Esophagus (tissue), 2 donors: ENCODE data around the gene PTPRM. TPM values are rescaled to one million over a fixed set of nuclear protein-coding genes. Genes with fewer than 3 reads are reported as not detected.
"Not testable (repeated sequence)": the region's sequence is repeated elsewhere in the genome, so short reads cannot be mapped to it uniquely, and the experiment has no call there.

Experiments used
- H3K27ac ChIP-seq, 2 donors: one replicate each; pipeline ENCODE4 v1.5.1; 2013; ENCODE audit warnings: low read depth in 2 of 2, mild to moderate bottlenecking in 2 of 2, inconsistent platforms in 1 of 2, low read length in 1 of 2, moderate library complexity in 1 of 2
- H3K27me3 ChIP-seq, 2 donors: one replicate each; pipeline ENCODE4 v1.6.1; 2013; ENCODE audit warnings: low read length in 2 of 2, control low read depth in 1 of 2, mild to moderate bottlenecking in 1 of 2; ENCODE audit not compliant: insufficient read depth in 2 of 2, control insufficient read depth in 1 of 2
- H3K36me3 ChIP-seq, 2 donors: one replicate each; pipeline ENCODE4 v1.6.1; 2013; ENCODE audit warnings: low read length in 1 of 2; ENCODE audit not compliant: control insufficient read depth in 2 of 2, insufficient read depth in 2 of 2
- H3K4me1 ChIP-seq, 2 donors: one replicate each; pipeline ENCODE4 v1.6.1; 2013; ENCODE audit warnings: low read length in 1 of 2; ENCODE audit not compliant: control insufficient read depth in 2 of 2, insufficient read depth in 2 of 2
- H3K4me3 ChIP-seq, 2 donors: one replicate each; pipeline ENCODE4 v1.5.1; 2013; ENCODE audit warnings: low read length in 2 of 2, mild to moderate bottlenecking in 2 of 2, low read depth in 1 of 2, moderate library complexity in 1 of 2
- H3K9me3 ChIP-seq, 2 donors: one replicate each; pipeline ENCODE4 v1.6.1; 2013; ENCODE audit warnings: mild to moderate bottlenecking in 2 of 2, low read depth in 1 of 2, low read length in 1 of 2, moderate library complexity in 1 of 2; ENCODE audit not compliant: control insufficient read depth in 2 of 2, insufficient read depth in 1 of 2
- WGBS, 2 donors: extraction: QIAGEN DNeasy Blood & Tissue Kit; methylation state at CpG; one replicate each; pipeline ENCODE4 v1.1.7; 2013; 5-methylcytosine and 5-hydroxymethylcytosine counted together
- polyA plus RNA-seq, 2 donors: library from polyadenylated mRNA; stranded (reverse); fragments of 200-250 nt; gene quantifications; one replicate each; pipeline ENCODE4 v1.2.3, GENCODE V29; 2013
- donor health status: healthy with polysubstance abuse.
- donor health status: Bipolar disorder and iron deficiency.

The PTPRM gene
- polyA plus RNA-seq, 2 donors = 6.3 to 10.4 TPM

DNA sequence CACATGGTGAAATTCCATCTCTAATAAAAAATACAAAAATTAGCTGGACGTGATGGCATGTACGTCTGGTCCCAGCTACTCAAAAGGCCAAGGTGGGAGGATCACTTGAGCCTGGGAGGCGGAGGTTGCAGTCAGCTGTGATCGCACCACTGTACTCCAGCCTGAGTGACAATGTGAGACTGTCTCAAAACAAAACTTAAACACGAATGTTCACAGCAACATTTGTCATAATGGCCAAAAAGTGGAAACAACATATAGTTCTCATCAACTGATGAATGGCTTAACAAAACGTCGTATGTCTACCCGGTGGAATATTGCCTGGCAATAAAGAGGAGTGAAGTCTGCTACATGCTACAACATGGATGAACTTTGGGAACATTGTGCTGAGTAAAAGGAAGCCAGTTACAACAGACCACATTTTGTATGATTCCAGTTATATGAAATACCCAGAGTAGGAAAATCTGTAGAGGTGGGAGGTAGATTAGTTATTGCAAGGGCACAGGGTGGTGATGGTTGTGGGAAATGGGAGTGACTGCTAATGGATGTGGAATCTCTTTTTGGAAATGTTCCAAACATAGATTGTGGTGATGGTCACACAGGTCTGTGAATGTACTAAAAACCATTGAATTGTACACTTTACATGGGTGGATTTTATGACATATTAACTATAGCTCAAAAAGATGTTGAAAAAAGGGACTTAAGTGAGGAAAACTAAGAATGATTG is 478.2 kb downstream of the PTPRM start:
- H3K36me3 ChIP-seq = no peaks in the 10 kb centered on the region
- no peaks in the 10 kb centered on the region for H3K9me3 ChIP-seq
- H3K27ac ChIP-seq = no peak overlapping the region
- no peak overlapping the region for H3K4me3 ChIP-seq
- H3K27me3 ChIP-seq = no peaks in the 10 kb centered on the region
- no peaks in the 10 kb centered on the region for H3K4me1 ChIP-seq
- 93% methylated on average over 8 of the region's 8 CpGs for WGBS, 2 donors

DNA sequence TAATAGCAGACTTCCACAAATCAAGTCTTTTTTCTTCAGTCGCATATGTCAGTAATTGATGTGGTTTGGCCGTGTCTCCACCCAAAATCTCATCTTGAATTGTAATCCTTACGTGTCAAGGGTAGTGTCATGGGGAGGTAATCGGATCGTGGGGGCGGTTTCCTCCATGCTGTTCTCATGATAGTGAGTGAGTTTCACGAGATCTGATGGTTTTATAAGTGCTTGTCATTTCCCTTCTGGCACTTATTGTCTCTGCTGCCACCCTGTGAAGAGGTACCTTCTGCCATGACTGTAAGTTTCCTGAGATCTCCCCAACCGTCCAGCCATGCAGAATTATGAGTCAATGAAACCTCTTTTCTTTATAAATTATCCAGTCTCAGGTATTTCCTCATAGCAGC is 478.8 kb downstream of the PTPRM start:
- Histone ChIP-seq H3K36me3 (no peaks in the 10 kb centered on the region), H3K27ac (no peak overlapping the region), H3K4me3 (no peak overlapping the region), H3K27me3 (no peaks in the 10 kb centered on the region), H3K9me3 (no peaks in the 10 kb centered on the region), H3K4me1 (no peaks in the 10 kb centered on the region)
- WGBS, 2 donors = 75 to 87% methylated on average over 8 of the region's 8 CpGs

DNA sequence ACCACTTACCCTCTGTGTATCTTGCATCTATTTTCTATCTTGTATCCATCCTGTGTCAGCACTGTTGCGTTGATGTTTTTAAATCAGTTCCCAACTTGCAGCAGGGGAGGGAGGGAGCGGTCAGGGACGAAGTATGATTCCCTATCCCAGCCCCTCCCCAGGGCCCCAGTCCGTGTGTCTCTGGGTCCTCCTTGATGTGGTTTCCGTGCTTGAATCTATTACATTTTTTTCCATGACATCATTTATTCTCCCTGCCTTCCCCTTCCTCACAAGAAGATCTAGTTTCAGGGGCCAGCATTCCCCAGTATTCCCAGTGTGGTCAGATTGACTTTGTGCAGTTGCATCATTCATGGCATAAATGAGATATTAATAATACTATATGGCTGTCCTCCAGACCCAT is 479.3 kb downstream of the PTPRM start:
- H3K4me3 ChIP-seq = no peak overlapping the region
- no peaks in the 10 kb centered on the region for H3K9me3 ChIP-seq
- H3K27me3 ChIP-seq = no peaks in the 10 kb centered on the region
- H3K27ac ChIP-seq = no peak overlapping the region
- WGBS, 2 donors = 83 to 91% methylated on average over 5 of the region's 5 CpGs
- H3K36me3 ChIP-seq = no peaks in the 10 kb centered on the region
- H3K4me1 ChIP-seq = no peaks in the 10 kb centered on the region

DNA sequence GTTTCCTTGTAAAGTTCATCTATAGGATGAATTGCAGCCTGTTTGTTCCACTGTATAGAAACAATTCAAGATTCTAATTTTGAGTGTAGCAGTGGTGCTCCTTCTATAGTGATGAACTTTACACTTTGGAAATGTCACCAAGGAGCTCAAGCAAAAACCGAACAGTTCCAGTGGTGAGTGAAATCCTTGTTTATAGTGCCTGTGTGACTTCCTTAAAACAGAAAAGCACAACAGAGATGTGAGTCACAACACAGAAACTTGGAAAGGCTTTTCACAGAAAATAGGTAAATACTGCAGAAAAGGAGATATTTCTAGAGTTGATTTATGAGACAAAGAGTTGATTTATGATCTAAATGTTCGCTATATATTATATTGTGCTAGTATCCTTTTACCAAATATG is 482.0 kb downstream of the PTPRM start:
- Histone ChIP-seq H3K27me3 (no peaks in the 10 kb centered on the region), H3K27ac (no peak overlapping the region), H3K4me3 (no peak overlapping the region), H3K36me3 (no peaks in the 10 kb centered on the region), H3K9me3 (no peaks in the 10 kb centered on the region), H3K4me1 (no peaks in the 10 kb centered on the region)
- 68 to 77% methylated on average over 2 of the region's 2 CpGs for WGBS, 2 donors

DNA sequence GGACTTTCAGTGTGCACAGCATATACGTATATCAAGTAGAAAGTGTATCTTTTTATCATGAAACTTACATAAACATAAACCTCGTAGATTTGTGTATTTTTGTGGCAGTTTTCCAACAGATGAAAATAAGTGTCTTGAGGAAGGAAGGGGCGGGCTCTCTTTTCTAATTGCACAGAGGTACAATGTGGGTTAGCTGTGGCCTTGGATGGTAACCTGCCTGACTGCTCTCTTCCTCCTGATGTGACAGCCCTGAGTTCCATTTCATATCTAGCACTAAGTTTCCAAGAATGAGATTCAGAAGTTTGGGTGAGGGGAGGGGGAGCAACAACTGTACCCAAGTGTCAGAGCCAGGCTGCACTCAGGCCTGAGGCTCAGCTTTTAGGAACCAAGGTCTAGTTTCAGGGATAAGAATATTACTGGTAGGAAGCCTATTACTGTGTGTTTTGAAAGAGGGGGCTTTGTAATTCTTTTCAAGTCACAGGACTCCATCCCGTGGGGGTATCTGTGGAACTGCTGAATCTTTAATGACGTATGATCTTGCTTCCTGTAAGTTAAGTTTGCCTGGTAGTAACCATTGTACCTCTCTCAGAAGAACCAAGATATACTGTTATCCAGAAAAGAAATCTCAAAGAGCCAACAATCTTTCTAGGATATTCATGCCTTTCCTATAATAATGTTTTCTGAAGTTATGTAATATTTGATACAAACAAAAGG is 483.7 kb downstream of the PTPRM start:
- 58 to 69% methylated on average over 5 of the region's 5 CpGs for WGBS, 2 donors
- Histone ChIP-seq H3K9me3 (no peaks in the 10 kb centered on the region), H3K4me1 (no peaks in the 10 kb centered on the region), H3K27me3 (no peaks in the 10 kb centered on the region), H3K27ac (no peak overlapping the region), H3K4me3 (no peak overlapping the region), H3K36me3 (no peaks in the 10 kb centered on the region)

DNA sequence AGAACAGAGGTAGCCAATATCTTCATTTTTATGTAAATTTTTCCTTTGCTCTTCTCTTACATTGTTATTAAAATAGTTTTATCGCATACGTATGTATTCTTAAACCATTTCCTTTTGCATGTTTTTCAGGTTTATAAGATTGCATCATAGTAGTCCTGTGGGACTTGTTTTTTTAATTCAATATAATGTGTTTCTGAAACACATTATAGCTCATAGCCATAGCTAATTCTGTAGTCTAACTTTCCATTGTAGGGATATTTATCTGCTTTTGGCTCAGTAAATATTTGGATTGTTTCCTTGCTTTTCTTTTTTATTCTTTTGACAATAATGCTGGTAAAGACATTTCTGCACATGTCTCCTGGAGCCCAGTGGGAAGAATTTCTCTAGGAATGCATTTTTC is 484.3 kb downstream of the PTPRM start:
- 54 to 63% methylated on average over 2 of the region's 2 CpGs for WGBS, 2 donors
- no peak overlapping the region for H3K27ac ChIP-seq
- no peaks in the 10 kb centered on the region for H3K4me1 ChIP-seq
- no peak overlapping the region for H3K4me3 ChIP-seq
- H3K36me3 ChIP-seq = no peaks in the 10 kb centered on the region
- no peaks in the 10 kb centered on the region for H3K9me3 ChIP-seq
- no peaks in the 10 kb centered on the region for H3K27me3 ChIP-seq

DNA sequence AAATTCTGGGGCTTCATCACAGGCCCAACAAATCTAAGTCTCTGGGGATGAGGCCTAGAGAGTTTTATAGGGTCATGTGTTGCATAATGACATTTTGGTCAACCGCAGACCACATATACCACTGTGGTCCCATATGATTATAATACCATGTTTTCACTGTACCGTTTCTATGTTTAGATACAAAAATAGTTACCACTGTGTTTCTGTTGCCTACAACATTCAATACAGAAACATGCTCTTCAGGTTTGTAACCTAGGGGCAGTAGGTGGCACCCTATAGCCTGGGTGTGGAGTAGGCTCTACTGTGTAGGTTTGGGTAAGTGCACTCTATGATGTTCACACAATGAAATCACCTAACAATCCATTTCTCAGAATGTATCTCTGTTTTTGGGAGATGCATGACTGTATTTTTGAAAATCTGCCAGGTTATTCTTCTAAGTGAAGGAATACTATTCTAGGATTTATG is 485.2 kb downstream of the PTPRM start:
- Histone ChIP-seq H3K27me3 (no peaks in the 10 kb centered on the region), H3K36me3 (no peaks in the 10 kb centered on the region), H3K4me1 (no peaks in the 10 kb centered on the region), H3K4me3 (no peak overlapping the region), H3K27ac (peak overlapping the region in 1 of 2 donors; percentile 4), H3K9me3 (no peaks in the 10 kb centered on the region)
- 35 to 45% methylated on average over 2 of the region's 2 CpGs for WGBS, 2 donors

DNA sequence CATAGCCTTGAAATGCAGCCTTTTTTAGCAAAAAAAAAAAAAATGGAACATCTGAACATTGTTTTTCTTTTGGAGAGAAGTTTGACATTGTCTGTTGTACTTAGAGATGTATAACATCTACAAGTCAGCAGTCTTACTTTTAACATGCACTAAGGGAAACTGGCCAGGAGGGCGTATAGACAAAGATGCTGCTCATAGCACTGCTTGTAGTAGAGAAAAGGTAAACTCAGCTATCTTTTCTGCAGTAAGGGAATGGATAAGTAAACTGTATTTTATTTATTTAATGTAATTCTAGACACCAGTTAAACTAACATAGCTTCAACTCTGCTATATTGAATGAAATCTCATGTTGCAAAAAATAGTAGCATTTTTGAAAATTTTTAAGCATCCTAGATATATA is 489.6 kb downstream of the PTPRM start:
- no peaks in the 10 kb centered on the region for H3K27me3 ChIP-seq
- no peak overlapping the region for H3K4me3 ChIP-seq
- H3K36me3 ChIP-seq = no peaks in the 10 kb centered on the region
- no peak overlapping the region for H3K27ac ChIP-seq
- no peaks in the 10 kb centered on the region for H3K4me1 ChIP-seq
- 69 to 89% methylated on average over 1 of the region's 1 CpG for WGBS, 2 donors
- H3K9me3 ChIP-seq = no peaks in the 10 kb centered on the region

DNA sequence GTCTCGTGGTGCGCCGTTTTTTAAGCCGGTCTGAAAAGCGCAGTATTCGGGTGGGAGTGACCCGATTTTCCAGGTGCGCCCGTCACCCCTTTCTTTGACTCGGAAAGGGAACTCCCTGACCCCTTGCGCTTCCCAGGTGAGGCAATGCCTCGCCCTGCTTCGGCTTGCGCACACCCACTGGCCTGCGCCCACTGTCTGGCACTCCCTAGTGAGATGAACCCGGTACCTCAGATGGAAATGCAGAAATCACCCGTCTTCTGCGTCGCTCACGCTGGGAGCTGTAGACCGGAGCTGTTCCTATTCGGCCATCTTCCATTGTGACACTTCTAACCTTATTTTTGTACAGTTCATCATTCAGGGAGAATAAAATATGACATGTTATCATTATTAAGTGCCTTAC is 496.0 kb downstream of the PTPRM start:
- 54 to 65% methylated on average over 12 to 13 of the region's 22 CpGs for WGBS, 2 donors
- not testable (repeated sequence) for H3K27ac ChIP-seq, H3K4me3 ChIP-seq

DNA sequence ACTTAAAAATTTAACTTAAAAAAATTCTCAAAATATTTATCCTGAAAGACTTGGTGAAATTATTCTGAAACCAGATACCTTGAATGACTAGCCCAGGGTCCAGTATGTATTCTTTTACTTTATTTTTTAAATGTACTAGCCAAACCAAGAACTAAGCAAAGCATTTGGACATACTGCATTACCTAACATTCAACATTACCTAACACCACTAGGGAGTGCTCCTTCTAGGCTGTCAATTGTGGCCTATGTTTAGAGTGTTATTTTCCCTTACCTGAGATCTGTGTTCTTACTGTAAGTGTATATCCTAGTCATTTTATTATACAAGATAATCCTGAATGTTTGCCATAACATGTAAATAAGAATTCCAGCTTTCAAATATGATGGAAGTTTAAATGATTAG is 496.6 kb downstream of the PTPRM start:
- H3K4me3 ChIP-seq = no peak overlapping the region
- no peaks in the 10 kb centered on the region for H3K36me3 ChIP-seq
- no peaks in the 10 kb centered on the region for H3K27me3 ChIP-seq
- no peaks in the 10 kb centered on the region for H3K4me1 ChIP-seq
- H3K27ac ChIP-seq = no peak overlapping the region
- H3K9me3 ChIP-seq = no peaks in the 10 kb centered on the region

More for the DNA sequence above, 496.0 kb downstream of the PTPRM start:
- not testable (repeated sequence) for H3K4me1 ChIP-seq, H3K27me3 ChIP-seq, H3K36me3 ChIP-seq, H3K9me3 ChIP-seq
